Measurements from ENCODE around the gene RHOBTB1.

RHOBTB1 gene

DNA sequence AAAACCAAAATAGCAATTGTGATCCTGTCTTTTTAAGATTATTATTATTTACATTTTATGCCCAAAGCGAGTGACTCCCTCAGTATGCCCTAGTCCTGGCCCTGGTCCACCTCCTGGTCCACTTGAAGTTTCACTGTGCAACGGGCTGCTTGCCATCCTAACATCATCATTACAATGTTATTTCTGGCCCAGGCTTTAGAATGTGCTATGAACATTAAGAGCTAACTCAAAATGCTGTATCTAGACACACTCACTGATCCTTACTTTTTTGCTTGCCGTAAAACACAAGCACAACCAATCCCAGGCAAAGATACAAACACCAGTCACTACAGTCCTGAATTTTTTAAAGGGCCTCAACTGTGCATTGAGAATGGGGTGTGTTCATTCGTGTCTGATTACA is 38.4 kb downstream of the RHOBTB1 start:
- DNase-seq (ENCODE audit: low spot score), result peak; percentile 30

DNA sequence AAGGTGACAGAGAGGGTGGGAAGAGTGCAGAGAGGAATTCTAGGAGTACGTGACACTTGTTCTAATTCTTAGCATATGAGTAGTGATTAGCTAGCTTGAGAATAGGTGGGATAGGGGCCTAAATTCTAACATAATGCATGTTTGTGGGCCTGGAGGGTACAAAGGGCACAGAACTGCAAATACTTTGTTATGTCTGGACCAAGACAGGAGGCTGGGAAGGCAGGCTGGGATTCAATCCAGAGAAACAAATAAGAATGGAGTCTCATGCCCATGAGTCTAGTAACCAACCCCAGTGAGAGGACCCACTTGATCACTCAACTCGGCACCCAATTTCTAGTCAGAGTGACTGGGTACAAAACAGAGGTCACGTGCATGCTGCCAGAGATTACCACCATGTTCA is 40.9 kb downstream of the RHOBTB1 start:
- DNase-seq (ENCODE audit: low spot score), result no peak

DNA sequence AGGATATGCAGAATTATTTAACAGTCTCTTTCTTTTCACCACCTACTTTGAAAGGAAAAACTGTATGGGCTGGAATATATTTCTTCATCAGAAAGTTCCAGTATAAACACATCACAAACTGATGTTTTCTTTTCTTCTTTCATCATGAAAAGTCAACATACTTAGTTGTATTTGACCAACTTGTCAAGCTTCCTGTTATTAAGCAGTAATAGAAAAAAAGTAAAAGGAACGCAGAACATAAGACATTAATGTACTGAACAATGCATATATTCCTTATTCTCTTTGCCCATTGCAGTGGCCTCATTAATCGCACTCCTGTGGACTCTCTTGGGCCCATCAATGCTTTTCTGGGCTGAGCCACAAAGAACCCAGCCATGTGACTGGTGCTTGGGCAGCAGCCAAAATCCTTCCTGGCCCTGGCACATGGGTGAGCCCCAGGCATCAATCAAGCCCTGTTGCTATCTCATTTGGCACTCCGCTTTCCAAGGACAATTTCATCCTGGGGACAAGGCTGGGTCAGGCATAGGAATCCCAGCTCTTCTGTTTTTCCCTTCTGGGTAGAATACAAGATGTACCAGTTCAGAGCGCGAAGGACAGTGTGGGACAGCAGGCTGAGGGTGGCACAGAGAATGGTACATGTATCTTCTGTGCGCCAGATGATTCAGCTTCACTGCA is 42.3 kb downstream of the RHOBTB1 start:
- DNase-seq (ENCODE audit: low spot score), result no peak

DNA sequence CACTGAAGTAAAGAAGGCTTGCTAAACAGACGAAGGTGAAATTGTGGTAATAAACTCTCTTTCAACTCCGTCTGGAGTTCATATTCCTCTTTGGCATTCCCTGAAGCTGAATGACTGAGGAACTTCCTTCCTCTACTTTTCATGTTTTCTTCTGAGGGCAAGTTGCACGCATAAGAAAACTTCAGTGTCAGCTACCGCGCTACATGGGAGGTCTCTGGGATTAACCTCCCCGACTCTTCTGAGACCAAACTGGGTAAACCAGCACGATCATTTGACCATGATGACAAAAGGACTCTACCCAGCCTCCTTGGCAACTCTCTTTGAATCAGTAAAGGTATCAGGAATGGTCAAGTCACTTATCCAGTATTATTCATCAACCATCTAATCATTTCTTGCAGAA is 44.7 kb downstream of the RHOBTB1 start:
- no peak for DNase-seq (ENCODE audit: low spot score)

DNA sequence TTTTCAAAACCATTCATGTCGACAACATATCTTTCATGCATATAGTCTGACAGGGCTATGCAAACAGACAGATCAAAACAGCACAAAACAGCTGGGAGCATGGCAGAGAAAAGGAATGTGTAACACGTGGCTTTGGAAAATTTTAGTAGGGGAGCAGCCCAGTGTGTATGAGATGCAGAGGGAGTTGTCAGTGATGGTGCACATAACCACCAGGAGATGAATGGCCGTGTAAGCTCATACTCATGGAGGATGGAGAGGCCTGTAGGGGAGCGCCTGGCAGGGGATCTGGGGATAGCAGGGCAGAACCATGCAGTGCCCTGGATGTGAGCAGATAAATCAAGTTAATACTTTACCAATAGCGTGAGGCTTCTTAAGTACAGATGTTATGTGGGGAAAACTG is 45.7 kb downstream of the RHOBTB1 start:
- DNase-seq (ENCODE audit: low spot score), result no peak

GRCh38 chr10:60896810-60897209 is 47.2 kb downstream of the RHOBTB1 start:
- DNase-seq (ENCODE audit: low spot score), result no peak

- no peak for DNase-seq (ENCODE audit: low spot score)
Observed at GRCh38 chr10:60896033-60896432, 48.0 kb downstream of the RHOBTB1 start.

GRCh38 chr10:60894786-60895185 is 49.2 kb downstream of the RHOBTB1 start:
- no peak for DNase-seq (ENCODE audit: low spot score)

DNA sequence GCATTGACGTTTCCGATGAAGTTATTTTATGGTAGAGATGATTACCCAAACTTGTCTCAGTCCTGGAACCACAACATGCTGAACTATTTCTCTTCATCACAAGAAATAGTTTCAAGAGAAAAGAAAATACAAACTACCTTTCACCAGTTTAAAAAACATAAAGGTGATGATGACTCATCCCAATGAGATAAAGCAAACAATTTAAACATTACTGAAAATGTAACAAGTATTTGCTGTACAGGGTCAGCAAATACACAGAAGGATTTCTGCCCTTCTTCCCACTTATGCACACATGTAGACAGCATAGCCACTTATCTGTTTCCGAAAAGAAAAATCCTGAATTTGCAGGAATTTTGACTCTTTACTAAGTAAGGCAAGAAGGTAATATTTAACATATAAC is 50.8 kb downstream of the RHOBTB1 start:
- no peak for DNase-seq (ENCODE audit: low spot score)

DNA sequence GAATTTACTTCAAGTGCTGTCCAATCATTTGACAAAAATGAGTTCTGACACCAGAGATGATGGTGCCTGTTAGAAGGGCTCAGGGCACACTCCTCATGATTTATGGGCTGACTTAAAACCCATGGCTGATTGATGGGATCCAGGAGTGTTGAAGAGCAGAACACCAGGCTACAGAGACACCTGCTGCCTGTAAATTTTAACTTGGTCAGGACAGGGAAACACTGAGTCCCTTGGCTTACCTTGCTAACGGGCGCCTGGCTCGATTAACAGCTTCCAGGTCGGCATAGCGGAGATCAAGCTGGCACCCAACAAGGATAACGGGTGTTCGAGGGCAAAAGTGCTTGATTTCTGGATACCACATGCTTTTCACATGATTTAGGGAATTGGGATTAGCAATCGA is 51.4 kb downstream of the RHOBTB1 start:
- no peak for DNase-seq (ENCODE audit: low spot score)

DNA sequence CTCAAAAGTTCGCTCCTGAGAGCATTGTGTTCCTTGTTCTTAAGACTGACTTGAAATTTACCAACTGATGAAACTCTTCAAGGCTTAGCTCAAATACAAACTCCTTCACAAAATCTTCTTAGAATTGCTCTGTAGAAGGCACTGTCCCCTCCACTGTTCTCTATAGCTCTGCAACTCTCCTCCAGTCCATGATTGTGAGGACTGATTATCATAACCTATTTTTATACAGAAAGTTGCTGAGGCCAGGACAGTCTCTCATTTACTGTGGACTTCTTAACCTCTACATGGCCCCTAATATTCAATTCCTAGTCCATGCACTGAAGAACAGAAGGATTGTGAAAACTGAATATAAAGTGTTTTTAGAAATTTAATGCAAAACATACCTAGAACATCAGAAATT is 53.2 kb downstream of the RHOBTB1 start:
- no peak for DNase-seq (ENCODE audit: low spot score)

GRCh38 chr10:60883187-60883586 is 60.8 kb downstream of the RHOBTB1 start:
- peak; percentile 17 for DNase-seq (ENCODE audit: low spot score)

DNA sequence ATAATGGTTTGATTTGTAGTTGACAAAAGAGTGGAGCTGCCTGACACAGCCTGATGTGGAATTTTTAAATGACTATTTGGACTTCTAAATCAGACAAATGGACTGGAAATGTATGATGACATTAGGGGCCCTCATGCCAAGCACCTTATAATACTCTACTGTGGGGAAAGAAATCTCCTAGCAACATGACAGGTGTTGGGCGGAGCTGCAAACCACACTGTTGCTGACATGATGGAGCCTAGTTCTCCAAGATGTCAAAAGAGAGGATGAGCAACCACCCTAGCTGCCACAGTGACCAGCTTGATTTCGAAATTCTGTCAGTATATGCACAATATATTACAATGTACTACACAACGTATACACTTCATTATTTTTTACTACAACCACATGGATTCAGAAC is 65.8 kb downstream of the RHOBTB1 start:
- no peak for DNase-seq (ENCODE audit: low spot score)

- DNase-seq (ENCODE audit: low spot score), result no peak
Observed at GRCh38 chr10:60877777-60878120, 66.2 kb downstream of the RHOBTB1 start.

DNA sequence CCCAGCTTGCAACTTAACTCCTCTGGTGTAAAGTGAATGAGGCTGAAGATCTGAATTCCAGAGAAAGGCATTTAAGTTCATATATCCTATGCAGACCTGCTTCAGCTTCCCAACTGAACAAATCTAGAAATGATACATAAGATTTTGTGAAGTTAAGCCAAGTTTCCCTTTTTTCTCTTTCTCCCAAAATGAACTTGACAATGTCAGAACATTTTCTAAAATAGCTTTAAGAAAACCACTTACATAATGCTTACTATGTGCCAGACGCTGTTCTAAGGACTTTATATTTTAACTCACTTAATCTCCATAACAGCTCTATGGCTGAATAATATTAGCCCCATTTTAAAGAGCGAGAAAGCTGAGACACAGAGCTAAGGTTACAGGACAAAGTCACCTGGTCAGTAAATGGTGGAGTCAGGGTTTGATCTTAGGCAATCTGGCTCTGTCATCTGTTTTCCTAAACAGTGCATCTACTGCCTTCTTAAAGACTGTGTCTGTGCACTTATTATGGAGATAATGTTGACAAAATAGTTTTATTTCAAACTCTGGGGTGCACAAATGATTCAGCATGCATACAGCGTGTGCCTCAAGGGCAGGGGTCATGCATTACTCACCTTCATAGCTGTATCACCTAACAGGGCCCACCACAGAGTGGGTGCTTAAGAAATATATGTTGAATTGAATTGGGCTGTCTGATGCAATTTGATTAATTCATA is 66.8 kb downstream of the RHOBTB1 start:
- no peak for DNase-seq (ENCODE audit: low spot score)

- DNase-seq (ENCODE audit: low spot score), result no peak
Observed at GRCh38 chr10:60873758-60874157, 70.2 kb downstream of the RHOBTB1 start.

DNA sequence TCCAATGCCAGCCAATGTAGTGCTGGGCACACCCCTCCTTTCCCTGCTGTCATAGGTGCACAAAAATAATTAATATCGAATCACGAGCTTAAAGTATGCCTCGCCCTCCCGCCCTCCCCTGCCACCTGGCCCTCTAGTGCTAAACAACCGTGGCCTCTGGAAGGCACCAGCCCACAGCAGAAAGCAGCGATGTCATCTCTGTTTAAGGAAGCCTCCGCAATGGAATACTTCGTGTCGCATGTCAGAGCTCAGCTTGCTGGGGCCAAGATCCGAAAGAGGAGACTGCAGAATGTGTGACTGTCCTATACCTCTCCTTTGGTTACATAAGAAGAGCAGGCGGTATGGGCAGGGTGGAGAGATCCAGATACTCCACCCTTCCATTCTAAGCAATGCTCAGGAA is 71.5 kb downstream of the RHOBTB1 start:
- no peak for DNase-seq (ENCODE audit: low spot score)

- no peak for DNase-seq (ENCODE audit: low spot score)
Observed at GRCh38 chr10:60871215-60871614, 72.8 kb downstream of the RHOBTB1 start.

GRCh38 chr10:60870803-60871202 is 73.2 kb downstream of the RHOBTB1 start:
- DNase-seq (ENCODE audit: low spot score), result no peak

DNA sequence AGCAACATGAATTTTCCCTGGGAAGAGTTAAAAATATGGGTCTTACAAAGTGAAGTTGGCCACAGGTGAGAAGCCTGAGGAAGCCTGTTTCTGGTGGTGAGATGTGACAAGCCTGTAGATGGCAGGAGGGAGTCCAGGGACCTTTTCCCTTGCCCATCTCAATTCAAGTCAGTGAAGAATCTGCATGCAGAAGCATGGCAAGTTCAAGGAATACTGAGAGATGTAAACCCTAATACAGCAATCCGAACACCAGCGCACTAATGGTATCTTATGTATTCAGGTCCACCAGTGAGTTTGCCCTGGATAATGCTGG is 73.6 kb downstream of the RHOBTB1 start:
- no peak for DNase-seq (ENCODE audit: low spot score)

DNA sequence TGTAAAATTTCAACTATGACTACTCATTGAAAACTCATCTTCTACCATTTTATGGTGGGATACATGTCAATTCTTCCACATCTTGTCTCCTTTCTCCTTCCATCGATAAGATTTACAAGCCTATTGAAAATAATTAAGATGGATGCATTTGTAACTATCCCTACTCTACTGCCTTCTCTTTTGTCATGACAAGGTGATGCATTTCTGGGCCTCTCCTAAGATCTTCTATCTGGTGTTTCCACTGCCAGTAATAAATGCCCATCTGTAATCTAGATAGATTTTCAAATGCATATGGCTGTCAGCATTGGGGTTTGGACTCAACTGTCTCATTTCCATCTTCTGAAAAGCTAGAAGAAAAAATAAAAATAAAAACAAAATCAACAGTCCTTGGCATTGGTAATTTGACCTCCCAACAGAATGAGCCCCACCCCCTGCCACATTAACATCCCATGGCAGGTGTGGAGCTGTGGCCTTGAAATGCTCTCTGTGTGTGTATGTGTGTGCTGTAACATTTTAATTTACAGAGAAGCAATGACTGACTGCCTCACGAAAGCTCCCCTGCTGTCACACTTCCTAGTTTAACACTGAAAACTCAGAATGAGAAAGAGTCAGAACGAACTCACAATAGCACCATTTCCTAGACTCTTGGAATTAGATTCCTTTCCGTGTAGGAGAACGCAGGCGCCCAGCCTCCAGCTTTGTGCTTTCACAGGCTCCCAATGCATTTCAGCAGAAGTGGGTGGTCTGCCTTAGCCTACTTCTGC is 74.2 kb downstream of the RHOBTB1 start:
- DNase-seq (ENCODE audit: low spot score), result no peak

DNA sequence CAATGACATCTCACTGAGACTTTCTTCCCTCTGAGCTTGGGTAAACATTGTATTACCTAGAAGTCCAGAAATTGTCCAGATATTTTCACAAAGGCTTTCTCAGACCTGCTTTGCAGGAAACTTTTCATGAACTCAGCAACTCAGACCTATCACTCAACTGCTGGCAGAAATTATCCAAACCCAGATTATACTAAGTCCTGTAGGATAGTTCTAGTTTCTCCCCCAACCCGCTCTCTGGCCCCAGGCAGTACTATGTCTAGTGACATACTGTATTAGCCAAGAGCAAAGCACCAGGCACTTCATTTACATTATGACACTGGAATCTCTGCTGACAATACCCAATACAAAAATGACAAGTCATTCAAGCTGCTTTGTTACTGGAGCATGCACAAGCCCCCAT is 75.0 kb downstream of the RHOBTB1 start:
- DNase-seq (ENCODE audit: low spot score), result no peak

GRCh38 chr10:60865198-60865783 is 78.7 kb downstream of the RHOBTB1 start:
- DNase-seq (ENCODE audit: low spot score), result no peak

All from AG08396 (cell line).